GM19351 (cell line): ENCODE measurements around the gene PTPRG.
"Not testable (repeated sequence)": the region's sequence is repeated elsewhere in the genome, so short reads cannot be mapped to it uniquely, and the experiment has no call there.

Source experiments
- ATAC-seq: cut with Tn5 transposase; IDR thresholded peaks from one replicate; pipeline ENCODE4 v1.9.1; 2021; ENCODE audit warnings: mild to moderate bottlenecking, moderate library complexity; ENCODE audit not compliant: unreplicated experiment

Gene PTPRG

GRCh38 chr3:61714225-61714624 lies 152.9 kb downstream of the PTPRG start:
- ATAC-seq = no peak

DNA sequence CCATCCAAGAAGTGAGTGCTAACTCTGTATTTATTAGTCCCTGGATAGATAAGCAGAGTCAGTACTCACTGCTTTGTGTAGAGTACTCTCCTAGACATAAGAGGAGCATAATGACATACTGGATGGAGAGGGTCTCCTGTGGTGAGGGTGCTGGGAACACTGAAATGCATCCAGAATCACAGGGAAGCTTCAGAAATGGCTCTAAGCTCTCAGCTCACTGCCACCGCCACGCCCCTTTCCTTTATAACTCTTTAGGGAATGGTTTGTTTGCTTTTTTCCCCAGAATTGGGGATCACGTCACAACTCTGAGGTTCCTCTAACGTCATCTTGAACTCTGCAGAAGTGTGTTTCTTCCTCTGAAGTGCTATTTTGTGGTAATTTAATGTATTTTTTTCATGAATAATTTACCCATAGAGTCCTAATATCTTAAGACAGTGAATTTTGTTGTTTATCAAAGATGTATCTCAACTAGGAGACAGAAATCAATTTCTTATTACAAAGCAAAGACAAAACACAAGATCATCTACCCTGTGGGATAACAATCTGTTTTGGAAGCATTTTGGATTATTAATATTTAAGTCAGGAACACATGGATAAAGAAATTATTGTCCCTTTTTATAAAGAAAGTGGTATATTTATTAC lies 154.6 kb downstream of the PTPRG start:
- no peak for ATAC-seq

- not testable (repeated sequence) for ATAC-seq
Observed at GRCh38 chr3:61716693-61717092, 155.3 kb downstream of the PTPRG start.

DNA sequence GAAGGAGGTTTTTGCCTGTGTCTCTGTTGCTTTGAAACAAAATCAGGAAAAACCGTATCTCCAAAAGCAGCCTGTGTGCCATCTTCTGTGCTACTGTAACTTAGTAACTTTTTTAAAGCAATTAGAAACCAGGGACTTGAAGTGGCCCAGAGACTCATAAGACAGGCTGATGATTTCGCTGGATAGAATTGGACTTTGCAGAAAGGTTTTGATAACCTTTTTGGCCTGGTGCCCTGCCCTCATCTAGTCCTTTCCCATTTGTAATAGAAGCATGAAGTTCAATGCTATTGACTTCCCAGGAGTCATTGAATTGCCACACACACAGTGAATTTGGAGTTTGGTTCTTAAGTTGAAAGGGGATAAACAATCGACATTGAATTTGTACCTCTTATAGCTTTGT lies 157.2 kb downstream of the PTPRG start:
- ATAC-seq = no peak

GRCh38 chr3:61719278-61719977 lies 158.1 kb downstream of the PTPRG start:
- ATAC-seq = no peak

DNA sequence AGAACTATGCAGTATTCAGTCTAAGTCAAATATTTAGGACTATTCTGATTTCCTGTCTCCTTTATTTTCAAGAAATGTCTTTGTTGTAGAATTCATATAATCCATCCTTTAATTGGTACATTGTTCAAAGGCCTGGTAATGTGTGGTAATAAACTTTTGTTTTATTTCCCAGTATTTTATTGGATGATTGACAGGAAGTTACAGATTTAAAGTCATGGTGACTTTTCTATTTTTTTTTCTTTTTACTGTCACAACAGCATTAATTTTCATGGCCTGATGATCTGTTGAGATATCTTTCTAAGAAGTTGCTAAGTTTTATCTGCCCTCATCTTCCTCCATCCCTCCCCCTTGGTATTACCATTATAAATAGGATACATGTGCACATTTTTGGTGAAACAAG lies 161.7 kb downstream of the PTPRG start:
- no peak for ATAC-seq

DNA sequence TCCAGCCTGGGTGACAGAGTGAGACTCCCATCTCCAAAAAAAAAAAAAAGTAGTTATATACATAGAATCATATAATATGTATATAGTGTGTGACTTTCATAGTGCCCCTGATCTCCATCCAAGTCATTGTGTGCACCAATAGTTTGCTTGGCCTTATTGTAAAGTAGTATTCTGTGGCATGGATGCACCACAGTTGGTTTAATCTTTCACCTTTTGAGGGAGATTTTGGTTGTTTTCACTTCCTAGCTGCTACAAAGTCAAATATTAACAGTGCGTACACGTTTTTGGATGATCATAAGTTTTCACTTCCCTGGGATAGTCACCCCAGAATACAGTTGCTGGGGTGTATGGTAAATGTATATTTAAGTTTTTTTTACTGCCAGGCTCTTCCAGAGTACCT lies 162.8 kb downstream of the PTPRG start:
- ATAC-seq = no peak

DNA sequence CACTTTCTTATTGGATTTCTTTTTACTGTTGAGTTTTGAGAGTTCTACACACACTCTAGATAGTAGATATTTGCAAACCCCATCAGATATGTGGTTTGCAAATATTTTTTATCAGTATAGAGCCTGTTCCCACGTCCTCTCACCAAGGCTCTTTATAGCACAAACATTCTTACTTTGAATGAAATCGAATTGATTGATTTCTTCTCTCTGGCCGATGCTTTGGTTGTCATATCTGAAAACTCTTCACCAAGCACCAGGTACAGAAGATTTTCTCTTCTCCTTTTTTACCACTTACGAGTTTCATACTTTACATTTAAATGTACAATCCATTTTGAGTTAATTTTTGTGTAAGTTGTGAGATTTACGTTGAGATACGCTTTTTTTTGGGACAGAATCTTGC lies 163.4 kb downstream of the PTPRG start:
- ATAC-seq = no peak

- ATAC-seq = no peak
Observed at GRCh38 chr3:61725851-61726333, 164.5 kb downstream of the PTPRG start.

DNA sequence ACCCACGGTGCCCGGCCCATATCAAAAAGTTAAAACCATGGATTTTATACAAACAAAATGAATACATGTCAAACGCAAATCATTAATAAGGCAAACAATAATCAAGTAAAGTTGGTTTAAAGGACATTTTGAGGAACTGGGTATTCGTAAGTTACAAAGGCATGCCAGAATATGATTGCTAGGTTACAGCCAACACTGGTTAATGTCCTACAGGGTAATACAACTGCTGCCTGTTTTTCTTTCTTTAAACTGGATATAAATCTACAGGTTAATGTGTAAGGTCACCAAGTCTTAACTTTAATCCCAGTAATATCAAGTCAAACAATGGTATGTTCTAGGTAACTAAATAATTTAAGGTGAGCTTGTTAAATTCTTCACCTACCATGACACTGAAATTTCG lies 166.1 kb downstream of the PTPRG start:
- no peak for ATAC-seq

DNA sequence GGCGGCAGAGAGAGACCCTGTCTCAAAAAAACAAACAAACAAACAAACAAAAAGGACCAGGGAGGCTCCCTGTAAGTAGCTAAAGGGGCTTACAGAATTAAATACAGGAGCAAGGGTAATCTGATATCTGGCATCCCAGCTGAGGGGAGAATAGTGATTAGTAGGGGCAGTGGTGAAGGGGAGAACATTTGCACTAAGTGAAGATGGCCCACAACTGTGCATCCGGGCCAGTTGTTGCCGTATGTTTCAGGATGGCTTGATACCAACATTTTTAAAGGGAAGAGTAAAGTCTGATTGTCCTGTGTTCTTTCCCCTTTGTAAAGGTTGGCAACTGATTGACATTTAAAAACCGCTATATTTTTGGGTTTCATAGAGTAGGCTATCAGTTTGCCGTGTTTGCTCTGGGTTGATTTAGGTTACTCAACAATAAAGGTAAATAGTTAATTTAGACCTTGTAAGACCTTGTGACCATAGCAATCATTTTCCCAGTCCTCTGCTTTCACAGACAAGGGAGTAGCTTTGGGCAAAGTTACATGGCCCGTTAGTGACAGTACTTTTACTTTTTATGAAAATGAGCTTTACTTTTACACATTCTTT lies 167.8 kb downstream of the PTPRG start:
- ATAC-seq = no peak

DNA sequence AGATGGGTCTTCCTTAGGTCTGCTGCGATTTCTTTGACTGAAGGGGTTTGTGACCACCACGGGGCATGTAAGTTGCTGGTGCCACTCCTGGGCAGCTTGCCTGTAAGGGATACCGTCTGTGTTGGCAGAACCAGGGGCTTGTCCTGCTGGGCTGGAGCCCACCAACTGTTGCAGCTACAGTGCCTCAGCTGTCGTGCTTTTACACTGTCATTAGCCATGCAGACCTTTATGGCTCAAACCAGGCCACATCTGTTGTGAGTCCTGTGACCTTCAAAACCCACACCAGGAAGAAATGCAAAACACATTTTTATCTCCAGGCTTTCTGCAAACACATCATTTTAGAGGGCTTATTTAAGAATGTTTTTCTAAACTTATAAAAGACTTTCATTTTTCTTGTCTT lies 168.7 kb downstream of the PTPRG start:
- ATAC-seq = no peak

GRCh38 chr3:61730577-61731231 lies 169.3 kb downstream of the PTPRG start:
- no peak for ATAC-seq

- ATAC-seq = no peak
Observed at GRCh38 chr3:61733000-61733399, 171.6 kb downstream of the PTPRG start.

GRCh38 chr3:61733876-61734275 lies 172.5 kb downstream of the PTPRG start:
- ATAC-seq = no peak

GRCh38 chr3:61734749-61735686 lies 173.6 kb downstream of the PTPRG start:
- no peak for ATAC-seq

GRCh38 chr3:61736506-61736905 lies 175.1 kb downstream of the PTPRG start:
- ATAC-seq = no peak

- ATAC-seq = no peak
Observed at GRCh38 chr3:61739640-61740039, 178.3 kb downstream of the PTPRG start.

DNA sequence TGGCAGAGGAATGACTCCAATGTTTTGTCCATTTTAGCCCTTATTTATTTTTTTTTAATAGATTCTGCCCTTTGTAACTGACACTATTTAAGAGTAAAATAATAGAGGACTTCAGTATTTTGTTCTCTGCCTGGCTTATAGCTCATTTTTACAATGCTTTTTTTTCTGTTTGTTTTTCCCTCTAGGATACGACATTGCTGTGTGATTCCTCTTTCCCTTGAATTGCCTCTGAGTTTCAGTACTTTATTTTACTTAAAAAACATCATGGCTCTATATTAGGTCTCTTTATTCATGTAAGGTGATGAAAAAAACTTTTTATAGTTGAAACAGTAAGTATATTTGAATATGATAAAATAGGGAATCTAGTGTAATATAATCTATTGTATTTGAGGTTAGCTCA lies 179.1 kb downstream of the PTPRG start:
- ATAC-seq = no peak

GRCh38 chr3:61741551-61741950 lies 180.2 kb downstream of the PTPRG start:
- no peak for ATAC-seq

DNA sequence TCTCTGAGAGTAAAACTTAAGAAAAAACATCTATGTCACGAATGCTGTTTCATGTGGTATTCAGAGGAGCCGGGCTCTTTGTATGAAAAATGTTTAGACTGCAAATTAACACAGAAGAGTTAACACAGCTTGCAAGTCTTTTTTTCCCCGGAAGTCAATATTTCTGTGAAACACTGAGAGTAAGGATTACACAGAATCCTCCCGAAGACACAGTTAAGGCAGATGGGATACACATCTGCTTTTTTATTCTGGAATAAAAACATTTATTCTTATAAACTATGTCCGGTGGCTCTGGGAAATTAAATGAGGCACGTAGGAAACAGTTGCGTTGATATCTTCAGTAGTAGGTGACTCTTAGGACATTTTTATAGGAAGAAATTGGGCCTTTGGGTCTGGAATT lies 180.6 kb downstream of the PTPRG start:
- no peak for ATAC-seq
